NCI-H1105 treated with DMSO at 0.1 percent for 48 hours (cell line): Measurements from ENCODE around the gene PTGDS.

Experiments
- DNase-seq: peaks from one replicate; lab custom pipeline; 2025; lab: John Stamatoyannopoulos, UW

PTGDS gene

GRCh38 chr9:136977223-136977622 lies at the start of gene PTGDS:
Gene PTGDS, plus strand, starts transcription at chr9:136977504. Its CDS starts 75 bp downstream, at chr9:136977579.
- DNase-seq, result no peak

- DNase-seq, result no peak
Measured at GRCh38 chr9:136928591-136928990, 48.7 kb upstream of the PTGDS start.

GRCh38 chr9:136930014-136930413 lies 47.3 kb upstream of the PTGDS start:
- DNase-seq, result no peak

GRCh38 chr9:136931611-136932130 lies 45.6 kb upstream of the PTGDS start:
- DNase-seq, result no peak

- DNase-seq, result no peak
Measured at GRCh38 chr9:136934277-136934676, 43.0 kb upstream of the PTGDS start.

GRCh38 chr9:136935651-136936050 lies 41.7 kb upstream of the PTGDS start:
- DNase-seq, result no peak

- no peak for DNase-seq
Measured at GRCh38 chr9:136936645-136937170, 40.6 kb upstream of the PTGDS start.

GRCh38 chr9:136937186-136938001 lies 39.9 kb upstream of the PTGDS start:
- DNase-seq, result no peak

- no peak for DNase-seq
Measured at GRCh38 chr9:136939431-136939995, 37.8 kb upstream of the PTGDS start.

GRCh38 chr9:136939996-136940525 lies 37.2 kb upstream of the PTGDS start:
- DNase-seq, result no peak

- no peak for DNase-seq
Measured at GRCh38 chr9:136940526-136941230, 36.6 kb upstream of the PTGDS start.

- no peak for DNase-seq
Measured at GRCh38 chr9:136941231-136942111, 35.8 kb upstream of the PTGDS start.

- no peak for DNase-seq
Measured at GRCh38 chr9:136942112-136942880, 35.0 kb upstream of the PTGDS start.

GRCh38 chr9:136942881-136943230 lies 34.4 kb upstream of the PTGDS start:
- DNase-seq, result no peak

- no peak for DNase-seq
Measured at GRCh38 chr9:136943291-136944211, 33.8 kb upstream of the PTGDS start.

- DNase-seq, result no peak
Measured at GRCh38 chr9:136944212-136944518, 33.1 kb upstream of the PTGDS start.

- peak; percentile 89 for DNase-seq
Measured at GRCh38 chr9:136944519-136945332, 32.6 kb upstream of the PTGDS start, which contains the start of the genes C8G and FBXW5. Gene C8G, plus strand, starts transcription at chr9:136945243. Its CDS starts 78 bp downstream, at chr9:136945321. Gene FBXW5, minus strand, starts transcription at chr9:136944738. Its CDS starts 655 bp downstream, at chr9:136944083.
